T1000 (cell line): ENCODE measurements around the gene GATC.
A peak's percentile ranks its signal among the peaks of the same experiment; 100 is the strongest.

ENCODE experiments used
- DNase-seq: peaks from one replicate; lab custom pipeline; 2025; ENCODE audit warnings: mixed read lengths; lab: John Stamatoyannopoulos, UW

The GATC gene

GRCh38 chr12:120445911-120446843 is at the start of gene GATC, which contains the start of gene TRIAP1:
Gene GATC, plus strand, starts transcription at chr12:120446444. Its CDS starts 37 bp downstream, at chr12:120446481.
Gene TRIAP1, minus strand, starts transcription at chr12:120446384. Its CDS starts 12 bp downstream, at chr12:120446372.
- DNase-seq, result peak; percentile 50

DNA sequence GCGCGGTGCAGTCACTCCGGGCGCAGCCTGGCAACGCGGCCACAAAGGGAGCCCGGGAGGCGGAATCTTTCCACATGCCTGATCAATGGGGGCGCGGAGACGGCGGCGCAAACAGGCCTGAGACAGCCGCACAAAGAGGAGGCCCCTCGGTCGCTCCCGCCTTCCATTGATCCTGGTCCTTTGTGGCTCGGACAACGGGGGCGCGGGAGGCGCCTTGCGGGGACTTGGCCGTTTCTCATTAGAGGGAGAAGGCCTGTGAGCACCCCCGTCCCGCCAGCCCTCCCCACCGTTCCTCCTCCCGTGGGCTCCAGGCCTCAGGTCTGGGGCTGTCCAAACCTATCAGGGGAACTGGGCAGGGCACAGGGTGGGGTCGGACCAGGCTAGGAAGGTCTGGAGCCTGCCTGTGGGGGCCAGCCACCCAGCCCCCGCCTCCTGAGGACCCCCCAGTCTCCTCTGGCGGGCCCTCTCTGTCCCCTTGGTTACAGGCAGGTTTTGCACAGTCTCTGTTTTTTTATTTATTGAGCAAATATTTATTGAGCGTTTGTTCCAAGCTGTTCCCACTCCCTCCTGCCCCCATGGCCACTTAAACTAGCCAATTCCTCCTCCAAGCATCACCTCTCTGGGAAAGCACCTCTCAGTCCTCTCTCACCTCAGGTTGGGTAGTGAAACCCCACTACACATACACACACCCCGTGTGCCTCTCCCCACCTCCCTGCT is 48.3 kb upstream of the GATC start:
- no peak for DNase-seq

DNA sequence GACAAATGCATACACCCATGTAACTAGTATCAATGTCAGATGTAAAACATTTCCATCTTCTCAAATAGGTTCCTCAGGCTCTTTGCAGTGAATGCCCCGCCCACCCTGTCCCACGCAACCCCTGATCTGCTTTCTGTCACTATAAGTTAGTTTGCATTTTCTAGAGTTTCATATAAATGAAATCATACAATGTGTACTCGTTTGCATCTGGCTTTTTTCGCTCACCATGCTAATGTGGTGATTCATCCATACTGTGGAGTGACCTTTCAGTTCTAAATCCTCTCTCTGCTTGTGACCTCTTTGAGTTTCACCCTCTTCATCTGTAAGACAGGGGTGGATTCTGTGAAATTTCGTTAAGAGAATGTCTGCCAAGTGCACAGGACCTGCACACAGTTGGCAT is 46.7 kb upstream of the GATC start:
- DNase-seq, result no peak

DNA sequence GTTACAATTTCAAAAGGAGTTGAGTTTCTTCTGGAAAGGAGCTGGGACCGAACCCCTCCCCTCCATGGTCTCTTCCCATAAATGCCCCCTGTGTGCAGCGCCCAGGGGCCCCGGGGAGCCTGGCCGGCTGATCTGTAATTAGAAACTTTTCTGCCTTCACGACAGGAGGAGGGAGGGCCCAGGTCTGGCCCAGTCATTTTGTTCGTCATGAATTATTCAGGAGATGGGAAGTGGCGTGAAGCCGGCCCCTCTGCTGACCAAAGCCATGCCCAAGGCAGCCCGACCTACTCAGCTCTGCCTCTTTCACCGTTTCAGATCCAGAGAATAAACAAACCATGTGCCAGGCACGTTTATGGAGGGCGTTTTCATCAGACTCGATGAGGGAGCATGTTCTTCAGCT is 44.0 kb upstream of the GATC start:
- DNase-seq, result no peak

DNA sequence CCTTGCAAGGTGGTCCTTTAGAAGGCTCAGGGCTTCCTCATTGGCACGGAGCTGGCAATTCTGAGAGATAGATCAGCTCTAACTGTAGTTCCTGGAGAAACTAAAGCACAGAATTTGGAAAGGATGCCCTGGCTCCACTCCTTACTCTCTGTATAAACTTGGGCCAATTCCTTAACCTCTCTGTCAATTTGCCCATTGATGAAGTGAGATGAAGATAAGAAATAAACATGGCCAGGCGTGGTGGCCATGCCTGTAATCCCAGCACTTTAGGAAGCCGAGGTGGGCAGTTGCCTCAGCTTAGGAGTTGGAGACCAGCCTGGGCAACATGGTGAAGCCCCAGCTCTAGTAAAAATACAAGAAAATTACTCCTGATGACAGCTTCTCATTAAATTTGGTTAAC is 42.4 kb upstream of the GATC start:
- no peak for DNase-seq

GRCh38 chr12:120404271-120404670 is 42.0 kb upstream of the GATC start:
- DNase-seq, result no peak

DNA sequence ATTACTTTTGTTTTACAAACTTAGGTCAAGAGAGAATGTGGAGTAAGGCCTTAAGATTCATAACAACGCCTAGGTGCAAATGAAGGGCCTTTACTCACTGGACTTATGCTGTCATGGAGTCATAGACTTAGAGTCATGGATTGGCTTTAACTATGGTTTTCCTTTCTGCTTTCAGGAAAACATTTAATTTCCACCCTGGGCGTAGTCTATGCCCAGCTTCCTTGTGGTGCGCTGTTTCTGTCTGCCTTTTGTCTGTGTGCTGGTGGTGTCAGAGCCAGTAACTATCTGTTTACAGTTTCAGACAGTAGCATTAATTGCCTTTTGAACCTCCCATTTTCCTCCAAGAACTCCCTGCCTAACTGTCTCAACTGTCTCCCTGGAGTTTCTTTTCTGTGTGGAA is 40.2 kb upstream of the GATC start:
- DNase-seq, result no peak

- DNase-seq, result no peak
These were observed 39.7 kb upstream of the GATC start for GRCh38 chr12:120406553-120406952.

DNA sequence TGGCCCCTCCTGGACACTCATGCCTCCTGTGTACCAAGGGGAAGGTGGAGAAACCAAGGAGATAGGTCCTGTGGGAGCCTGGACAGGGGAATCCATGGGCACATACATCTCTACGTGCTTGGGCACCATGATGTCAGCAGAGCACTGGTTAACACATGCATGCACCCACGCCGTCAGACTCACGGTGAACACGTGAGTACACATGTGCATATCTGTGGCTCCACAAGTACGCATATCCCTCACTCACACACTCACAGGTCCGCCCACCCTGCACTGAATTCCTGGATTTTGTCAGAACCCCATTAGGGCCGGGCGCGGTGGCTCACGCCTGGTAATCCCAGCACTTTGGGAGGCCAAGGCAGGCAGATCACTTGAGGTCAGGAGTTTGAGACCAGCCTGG is 37.5 kb upstream of the GATC start:
- no peak for DNase-seq

GRCh38 chr12:120412421-120412820 is 33.8 kb upstream of the GATC start:
- no peak for DNase-seq

DNA sequence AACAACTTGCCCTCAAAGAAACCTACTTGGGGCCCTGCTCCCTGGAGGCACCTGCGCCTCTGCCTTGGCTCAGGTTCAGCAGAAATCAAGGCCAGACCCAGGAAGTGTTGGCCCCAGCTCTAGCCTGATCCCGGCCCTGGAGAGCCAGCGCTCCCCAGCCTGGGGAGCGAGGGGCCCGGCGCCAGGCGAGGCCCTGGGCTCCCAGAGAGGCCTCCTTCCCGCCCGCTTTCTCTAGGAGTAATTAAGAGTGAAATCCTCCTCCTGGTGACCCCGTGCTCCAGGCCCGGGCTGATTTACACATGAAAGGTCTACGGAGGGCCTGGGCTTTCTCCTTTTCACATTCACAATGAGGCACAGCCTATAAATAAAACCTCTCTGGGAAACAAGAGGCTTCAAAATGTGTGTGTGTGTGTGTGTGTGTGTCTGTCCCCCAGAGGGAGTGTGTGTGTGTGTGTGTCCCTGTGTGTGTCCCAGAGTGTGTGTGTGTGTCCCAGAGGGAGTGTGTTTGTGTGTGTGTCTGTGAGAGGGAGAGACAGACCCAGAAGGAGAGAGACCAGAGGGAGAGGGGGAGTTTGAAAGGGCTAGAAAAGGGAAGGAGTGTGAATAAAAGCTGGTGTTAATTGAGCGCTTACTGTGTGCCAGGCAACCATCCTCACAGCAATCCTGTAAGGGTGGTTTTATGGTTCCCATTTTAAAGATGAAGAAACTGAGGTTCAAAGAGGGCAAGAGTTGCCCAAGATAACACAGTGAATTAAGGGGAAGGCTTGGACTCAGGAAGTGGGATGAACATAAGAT is 32.1 kb upstream of the GATC start:
- DNase-seq, result no peak

DNA sequence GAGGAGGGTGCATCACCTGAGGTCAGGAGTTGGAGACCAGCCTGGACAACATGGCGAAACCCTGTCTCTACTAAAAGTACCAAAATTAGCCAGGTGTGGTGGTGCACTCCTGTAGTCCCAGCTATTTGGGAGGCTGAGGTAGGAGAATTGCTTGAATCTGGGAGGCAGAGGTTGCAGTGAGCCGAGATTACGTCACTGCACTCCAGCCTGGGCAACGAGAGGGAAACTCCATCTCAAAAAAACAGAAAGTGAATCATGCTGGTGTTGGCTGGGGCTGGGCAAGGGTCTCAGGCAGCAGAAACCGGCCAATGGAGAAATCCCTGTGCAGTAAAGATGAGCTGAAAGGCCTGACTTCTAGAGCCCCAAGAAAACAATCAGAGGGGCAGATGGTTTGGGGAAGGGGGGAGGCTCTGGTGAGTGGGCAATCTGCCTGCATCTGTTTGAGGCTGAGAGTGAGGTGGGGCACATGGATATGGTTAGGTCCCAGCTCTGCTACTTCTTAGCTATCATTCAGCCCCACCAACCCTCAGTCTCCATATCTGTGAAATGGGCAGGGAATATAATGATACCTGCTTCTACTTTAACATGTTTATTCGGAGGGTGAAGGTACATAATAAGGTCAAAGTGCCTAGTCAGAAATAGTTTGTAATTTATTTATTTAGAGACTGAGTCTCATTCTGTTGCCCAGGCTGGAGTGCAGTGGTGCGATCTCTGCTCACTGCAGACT is 29.6 kb upstream of the GATC start:
- DNase-seq, result no peak

- DNase-seq, result no peak
These were observed 28.2 kb upstream of the GATC start for GRCh38 chr12:120417917-120418580.

- no peak for DNase-seq
These were observed 24.5 kb upstream of the GATC start for GRCh38 chr12:120421701-120422100.

DNA sequence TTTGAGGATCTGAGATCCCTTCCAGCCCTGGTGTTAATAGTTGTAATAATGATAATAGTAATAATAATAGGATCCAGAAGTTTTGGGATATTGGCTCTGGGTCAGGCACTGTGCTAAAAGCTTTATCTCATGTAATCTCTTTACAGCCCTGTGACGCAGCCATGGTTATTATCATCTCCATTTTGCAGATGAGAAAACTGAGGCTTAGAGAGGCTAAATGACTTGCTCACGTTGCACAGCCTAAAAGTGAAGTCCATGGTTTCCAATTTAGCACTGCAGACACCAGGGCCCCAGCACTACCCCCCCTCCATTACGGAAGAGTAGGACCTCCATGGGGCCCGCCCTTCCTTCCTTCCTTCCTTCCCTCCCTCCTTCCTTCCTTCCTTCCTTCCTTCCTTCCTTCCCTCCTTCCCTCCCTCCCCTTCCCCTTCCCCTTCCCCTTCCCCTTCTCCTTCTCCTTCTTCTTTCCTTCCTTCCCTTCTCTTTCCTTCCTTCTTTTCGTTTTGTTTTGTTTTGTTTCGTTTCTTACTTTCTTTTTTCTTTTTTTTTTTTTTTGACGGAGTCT is 23.3 kb upstream of the GATC start:
- no peak for DNase-seq

GRCh38 chr12:120425797-120426196 is 20.4 kb upstream of the GATC start:
- no peak for DNase-seq

GRCh38 chr12:120428597-120429229 is 17.5 kb upstream of the GATC start:
- DNase-seq, result no peak

GRCh38 chr12:120429368-120429767 is 16.9 kb upstream of the GATC start:
- no peak for DNase-seq

DNA sequence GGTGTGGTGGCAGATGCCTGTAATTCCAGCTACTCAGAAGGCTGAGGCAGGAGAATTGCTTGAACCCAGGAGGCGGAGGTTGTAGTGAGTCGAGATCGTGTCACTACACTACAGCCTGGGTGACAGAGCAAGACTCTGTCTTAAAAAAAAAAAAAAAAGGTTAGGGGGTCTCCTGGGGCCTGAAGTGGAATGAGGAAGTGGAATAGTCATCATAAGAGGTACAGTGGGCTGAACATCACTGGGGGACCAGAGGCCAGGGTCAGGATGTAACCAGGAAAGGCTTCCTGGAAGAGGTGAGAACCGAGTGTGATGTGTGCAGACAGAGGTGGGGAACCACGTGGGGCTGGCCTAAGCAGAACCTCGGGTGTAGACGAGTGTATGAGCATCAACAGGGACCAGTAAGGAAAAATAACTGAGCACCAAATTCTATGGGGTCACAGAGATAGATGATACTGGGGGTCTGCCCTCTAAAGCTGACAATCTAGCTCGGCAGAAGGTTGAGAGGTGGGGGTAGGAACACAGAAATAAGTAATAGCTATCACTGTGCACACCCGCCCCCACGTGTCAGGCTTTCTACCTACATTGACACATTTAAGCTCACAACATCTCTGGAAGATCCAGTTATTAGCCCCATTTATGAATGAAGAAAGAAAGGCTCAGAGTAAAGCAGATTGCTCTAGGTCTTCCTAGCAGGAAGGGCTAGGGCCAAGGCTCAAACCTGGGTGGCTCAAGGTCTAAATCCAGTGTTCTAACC is 13.3 kb upstream of the GATC start:
- DNase-seq, result no peak
